ENCODE data around the gene NRXN2.

NRXN2 gene

DNA sequence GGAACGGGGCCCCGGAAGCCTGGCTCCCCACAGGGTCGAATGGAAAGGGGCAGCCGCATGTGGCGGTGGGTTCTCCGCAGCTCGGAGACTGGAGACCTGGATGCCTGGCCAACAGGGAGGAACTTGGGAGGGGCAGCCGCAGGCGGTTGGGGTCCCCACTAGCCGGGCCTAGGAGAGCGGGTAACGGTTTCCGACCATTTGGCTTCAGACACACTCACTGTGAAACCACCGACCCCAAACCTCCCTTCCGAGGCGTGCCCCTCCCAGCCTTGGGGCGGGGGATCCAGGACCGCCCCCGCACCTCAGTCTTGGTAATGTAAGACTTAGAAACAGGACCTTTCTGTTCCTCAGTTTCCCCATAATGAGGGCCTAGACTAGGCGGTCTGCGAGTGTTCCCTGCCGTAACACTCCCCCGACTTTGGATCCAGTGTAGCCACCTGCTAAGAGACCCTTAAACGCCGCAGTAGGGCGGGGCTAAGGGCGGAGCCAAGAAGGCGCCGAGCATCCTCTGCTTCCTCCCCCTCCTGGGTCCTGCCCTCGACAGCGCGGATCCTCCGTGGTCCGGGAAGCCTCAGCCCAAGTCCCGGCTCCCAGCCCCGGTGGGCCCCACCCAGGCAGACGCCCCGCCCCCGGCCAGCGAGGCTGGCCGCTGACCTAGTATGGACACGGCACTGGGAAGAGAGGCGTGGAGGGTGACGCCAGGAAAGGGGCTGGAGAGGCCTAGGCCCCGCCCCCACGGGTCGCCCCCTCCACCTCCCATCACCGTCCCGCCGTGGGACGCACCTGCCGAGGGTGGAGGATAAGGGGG is 22.7 kb upstream of the NRXN2 start:
- DNase-seq = peak in 24 of 56 donors; percentile 12 to 84 (median 42)

DNA sequence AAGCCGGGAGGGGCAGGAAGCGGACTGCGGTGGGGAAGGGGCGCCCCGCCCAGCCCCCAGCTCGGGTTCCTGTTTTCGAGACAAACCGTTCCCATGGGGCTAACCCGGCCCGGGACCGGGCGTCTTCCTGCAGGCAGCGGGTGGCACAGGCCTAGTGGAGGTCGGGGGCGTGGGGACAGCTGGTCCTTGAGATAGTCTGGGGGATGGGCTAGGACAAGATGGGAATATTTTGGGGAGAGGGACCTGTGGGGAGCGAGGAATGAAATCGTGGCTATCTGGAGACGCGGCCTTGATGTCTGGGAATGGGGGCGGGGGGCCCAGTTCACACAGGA is 22.2 kb upstream of the NRXN2 start:
- peak in 15 of 56 donors; percentile 10 to 65 (median 26) for DNase-seq

DNA sequence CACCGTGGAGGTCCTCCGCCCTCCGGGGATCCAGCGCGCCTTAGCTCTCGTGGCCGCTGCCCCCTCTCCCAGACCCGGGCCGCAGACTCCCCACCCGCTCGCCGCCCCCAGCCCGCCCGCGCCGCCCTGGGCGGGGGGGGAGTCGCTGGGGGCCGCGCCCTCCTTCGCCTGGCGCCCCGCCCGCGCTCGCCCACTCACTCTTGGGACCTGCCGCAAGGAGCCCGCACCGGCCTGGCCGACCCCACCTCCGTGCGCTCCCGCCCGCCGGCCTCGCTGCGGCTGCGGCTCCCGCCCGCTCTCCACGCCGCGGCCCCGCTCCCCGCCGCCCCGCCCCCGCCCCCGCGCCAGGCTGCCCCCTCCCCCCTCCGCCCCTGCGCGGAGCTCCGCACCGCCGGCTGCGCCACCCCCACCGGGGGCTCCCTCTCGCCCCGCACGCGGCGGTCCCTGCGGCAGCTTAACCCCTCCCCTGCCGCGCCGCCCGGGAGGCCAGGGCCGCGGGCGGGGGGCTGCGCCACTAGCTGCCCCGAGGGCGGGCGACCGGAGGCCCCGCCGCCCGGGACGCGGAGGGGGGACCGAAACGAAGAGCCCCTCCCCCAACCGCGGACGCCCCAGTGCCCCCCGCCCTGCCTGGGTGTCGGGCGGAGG is 21.7 kb upstream of the NRXN2 start:
- peak in 1 of 56 donors; percentile 14 for DNase-seq

DNA sequence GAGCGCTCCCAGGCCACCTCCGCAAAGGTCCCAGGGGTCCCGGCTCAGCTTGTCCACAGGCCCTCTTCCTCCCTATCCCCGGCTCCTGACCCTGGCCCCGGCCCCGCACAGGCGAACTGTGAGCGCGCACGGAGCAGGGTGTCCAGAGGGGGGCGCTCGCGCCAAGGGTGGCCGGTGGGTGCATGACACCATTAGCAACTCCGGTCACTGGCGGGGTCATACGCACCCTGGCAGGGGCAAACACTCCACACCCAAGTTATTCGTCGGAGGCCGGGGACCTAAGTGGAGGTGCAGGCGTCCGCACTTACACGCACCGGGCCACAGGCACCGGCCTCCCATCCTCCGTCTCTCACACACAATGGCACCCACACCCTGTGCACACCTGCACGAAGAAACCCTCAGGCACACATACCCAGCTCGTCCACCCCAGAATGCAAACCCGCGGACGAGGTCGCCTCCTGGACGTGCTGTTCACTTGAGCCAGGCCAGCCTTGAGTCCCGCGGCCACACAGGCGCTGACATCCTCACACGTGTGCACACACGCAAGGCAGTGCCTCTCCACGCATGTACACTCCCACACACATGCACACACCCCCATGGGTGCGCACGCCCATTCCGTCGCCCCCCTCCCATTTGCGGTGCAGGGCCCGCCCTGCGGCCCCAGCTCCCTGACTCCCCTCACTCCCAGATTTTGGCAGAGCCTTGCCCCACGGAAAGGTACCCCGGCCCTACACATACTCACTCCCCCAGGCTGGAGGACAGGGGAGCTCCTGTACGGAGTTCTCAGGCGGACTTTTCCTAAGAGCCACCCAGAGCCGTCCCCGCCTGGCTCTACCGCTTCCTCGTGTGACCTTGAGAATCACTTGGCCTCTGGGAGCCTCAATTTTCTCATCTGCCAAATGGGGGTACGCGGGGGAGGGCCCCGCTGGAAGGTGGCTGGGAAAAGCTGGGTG is 20.9 kb upstream of the NRXN2 start, which contains the start of gene RASGRP2:
RASGRP2 (minus strand) TSS at position 552 of the 953 bp plus-strand sequence. CDS start 1,276 bp downstream, outside the sequence.
- peak in 25 of 56 donors; percentile 15 to 64 (median 39) for DNase-seq

DNA sequence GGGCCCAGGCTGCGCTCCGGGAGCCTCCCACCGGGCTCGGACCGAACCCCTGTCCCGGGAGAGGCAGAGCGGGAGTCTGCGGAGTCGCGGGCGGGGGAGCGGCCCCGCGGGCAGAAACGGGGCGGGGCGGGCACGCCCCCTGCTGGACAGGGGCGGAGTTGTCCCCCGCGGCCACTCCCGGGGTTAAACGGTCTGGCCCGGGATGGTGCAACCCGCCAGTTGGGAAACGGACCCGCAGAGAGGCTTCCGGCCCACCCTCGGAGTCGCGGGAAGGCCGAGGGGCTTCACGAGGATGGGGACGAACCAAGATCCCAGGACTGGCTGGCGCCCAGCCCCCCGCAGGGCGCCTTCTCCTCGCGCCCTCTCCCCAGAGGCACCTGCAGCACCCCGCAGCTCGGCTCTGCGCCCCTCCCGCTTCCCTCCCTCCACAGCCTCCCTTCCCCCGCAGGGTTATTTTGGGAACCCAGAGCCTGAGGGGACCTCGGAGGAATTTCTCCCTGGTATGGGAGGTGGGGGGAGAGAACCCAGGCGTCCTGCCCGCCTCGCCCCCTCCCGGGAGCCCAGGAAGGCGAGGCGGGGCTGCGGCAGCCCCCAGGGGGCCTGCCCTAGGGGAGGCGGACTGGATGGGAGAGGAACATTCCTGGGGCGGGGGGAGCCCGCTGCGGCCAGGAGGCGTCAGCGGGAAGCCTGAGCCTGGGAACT is 20.0 kb upstream of the NRXN2 start:
- DNase-seq = peak in 18 of 56 donors; percentile 7 to 60 (median 29)

DNA sequence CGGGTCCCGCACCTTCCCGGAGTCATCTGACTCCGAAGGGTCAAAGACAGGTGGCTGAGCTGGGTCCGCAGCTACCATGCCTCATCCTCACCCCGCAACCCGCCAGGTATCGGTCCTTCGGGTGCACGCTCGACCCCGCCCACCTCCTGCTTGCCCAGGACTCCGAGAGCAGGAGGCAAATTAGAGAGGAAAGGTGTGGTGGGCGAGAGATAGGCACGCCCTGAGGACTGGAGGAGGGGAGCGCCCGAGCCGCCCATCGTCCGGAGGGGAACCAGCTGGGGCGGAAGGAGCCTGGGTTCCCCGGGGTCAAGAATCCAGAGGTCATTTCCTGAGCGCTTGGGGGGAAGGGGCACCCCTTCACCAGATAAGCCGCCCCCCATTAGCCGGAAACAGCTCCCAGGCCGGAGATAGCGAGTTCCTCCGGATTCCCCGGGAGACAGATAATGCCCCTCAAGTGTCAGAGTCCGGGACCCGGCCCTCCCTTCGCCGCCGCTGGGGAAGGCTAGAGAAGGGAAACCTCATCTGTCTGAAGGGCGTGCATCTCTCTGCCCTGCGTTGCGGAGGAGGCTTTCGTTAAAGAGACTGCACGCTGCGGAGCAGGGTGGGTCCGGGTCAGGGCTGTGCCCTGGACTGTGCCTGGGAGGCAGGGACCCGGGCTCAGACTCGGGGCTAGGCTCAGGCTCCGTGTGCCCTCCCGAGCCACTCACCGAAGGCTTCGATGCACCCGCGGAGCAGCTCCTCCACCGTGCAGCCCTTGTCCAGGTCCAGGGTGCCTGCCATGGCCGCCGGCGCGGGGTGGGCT is 19.3 kb upstream of the NRXN2 start:
- DNase-seq = no peak

DNA sequence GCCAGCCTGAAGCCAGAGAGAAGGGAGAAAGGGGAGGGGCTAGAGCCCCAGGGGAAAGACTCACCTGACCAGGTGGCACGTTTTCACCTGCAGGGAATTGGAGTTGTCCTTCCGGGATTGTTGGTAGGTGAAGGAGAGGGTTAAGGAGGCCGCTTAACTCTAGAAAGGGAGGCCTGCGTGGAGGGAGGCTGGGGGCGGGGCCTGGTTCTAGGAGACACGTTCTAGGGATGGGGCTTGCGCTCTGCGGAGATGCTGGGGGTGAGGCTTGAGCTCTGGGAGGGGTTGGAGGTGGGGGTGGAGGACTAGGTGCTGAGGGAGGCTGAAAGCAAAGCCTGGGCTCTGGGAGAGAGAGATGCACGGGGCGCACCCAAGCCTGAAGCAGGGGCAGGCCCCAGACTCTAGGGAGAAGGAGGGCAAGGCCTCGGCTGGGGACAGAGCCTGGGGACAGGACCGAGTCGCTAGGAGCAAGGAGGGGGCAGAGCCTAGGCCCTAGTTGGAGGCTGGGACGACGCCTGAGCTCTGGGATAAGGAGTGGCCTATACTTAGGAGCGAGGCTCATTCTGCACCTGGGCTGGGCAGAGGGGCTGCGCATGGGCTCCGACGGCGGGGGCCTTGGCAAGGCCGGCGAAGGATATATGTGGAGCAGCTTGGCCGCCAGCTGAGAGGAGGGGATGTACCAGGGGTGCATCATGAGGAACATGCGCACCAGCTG is 18.5 kb upstream of the NRXN2 start:
- no peak for DNase-seq

DNA sequence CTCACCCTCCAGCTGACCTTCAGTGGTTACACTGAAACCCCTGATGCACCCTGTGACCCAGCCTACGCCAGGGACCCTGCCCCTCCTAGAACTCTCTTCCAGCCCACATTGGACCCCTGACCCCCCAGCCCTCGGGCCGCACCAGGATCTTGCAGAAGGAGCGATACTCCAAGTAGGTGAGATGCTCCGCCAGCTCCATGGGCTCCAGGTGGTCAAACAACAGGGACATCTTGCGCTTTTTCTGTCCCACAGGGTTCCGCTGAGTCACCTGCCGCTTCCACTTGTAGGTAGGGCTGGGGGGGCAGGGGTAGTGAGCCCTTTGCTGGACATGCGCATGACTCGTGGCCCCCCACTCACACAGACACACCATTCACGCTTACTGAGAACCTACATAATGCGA is 16.9 kb upstream of the NRXN2 start:
- DNase-seq = no peak

DNA sequence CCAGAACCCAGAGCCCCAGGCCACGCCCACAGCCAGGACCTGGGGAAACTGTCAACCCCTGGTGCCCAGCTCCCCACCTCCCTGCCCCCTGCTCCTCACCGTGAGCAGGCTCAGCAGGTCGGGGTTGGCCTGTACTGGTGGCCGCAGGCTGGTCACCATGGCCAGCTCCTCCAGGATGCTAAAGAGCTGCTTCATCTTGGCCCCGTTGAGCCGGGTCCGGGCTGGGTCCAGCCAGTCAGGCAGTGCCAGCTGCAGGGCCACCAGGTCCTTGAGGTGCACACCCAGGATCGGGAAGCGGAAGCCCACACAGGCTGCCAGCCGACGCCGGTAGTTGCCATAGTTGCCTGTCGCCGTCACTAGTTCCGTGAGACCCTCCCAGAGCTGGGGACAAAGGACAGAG is 13.7 kb upstream of the NRXN2 start:
- no peak for DNase-seq

DNA sequence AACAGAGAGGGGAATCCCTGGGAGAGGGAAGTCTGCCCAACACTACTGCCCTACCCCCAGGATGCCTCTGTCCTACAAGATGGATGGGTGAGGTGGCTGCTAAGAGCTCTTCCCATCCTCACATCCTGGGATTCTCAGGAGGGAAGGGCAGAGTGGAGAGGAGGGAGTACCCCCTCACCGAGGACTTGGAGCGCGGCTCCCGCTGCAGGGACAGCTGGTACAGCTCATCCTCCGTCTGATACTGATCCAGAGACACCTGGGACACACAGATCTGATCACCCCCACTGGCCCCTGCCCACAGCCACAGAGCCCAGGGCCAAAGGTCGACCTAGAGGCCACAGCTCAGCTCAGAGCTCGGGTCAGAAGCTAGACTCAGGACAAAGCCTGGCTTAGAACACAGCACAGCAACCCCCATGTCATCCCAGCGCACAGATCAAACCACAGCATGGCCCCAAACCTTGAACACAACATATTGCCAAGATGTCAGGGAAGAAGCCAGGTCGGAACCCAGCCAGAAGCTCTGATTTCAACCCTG is 12.8 kb upstream of the NRXN2 start:
- DNase-seq = no peak

DNA sequence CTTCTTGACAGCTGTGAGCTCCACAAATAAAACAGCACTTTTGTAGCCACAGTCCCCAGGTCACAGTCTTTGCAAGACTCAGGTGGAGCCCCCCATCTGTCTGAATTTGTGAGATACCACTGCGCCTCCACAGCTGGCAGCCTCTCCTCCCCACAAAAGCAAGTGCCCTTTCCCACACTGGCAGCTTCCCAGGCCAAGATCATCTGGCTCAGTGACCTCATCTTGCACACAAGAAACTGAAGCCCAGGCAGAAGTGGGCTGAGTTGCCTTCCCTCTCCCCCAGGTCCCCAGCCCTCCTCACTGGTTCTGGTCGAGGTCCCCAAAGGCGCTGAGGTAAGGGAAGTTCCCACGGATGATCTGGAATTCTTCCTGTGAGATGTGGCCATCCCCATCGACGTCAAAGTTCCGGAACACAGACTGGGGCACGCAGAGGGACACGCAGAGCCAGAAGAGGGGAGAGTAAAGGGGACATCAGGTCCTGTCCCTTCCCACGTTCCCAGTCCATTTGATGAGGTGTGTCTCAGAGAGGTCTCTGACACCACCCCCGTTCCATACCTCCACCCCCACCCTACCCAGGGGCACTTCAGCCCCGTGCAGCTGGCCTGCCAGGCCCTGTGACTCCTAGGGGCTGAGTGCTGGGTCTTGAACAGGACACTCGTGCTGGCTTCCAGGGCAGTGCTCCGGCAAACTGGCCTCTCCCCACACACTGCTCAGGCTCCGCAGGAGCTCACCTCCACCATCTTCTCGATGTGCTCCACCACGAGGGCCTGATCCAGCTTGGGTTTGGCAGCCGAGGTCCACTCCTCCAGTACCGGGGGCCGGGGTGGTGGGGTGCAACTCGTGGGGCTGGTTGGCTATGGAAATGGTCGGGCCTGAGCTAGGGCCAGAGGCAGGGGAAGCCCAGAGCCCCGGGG is 12.1 kb upstream of the NRXN2 start:
- no peak for DNase-seq

DNA sequence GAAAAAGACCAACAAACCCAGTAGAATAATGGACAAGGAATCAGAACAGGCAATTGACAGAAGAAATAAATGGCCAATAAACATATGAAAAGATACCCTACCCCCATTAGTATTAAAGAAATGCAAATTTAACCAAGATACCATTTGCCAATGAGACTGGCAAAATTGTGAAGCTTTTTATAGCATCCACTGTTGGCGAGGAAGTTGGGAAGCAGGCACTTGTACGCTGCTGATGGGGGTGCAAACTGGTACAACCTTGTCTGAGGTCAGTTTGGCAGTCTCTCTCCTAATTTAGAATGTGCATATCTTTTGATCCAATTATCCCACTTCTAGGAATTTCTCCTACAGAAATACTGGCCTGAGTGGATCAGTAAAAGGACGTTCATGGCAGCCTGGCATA is 8.6 kb upstream of the NRXN2 start:
- DNase-seq = no peak

DNA sequence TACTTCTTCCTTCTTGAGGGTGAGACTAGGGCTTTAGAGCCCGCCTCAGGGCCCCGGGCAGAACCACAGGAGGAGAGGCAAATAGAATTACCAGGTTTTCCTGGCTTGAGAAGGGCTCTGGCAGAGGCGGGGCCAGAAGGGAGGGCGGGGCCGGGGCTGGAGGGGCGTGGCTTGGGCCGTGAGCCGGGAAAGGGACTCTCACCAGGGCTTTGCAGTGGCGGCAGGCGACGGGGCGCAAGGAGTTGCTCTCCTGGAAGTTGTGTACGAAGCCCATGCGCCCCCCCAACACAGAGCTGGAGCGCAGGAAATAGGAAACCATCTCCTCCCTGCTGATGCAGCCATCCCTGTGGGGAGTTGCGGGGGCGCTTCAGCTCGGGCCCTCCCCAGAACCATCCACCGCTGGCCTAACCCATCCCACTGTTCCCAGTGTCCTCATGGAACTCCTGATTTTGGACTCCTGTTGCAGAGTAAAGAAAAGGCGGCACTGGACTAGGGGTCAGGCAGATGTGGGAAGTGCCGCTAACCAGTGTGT is 6.9 kb upstream of the NRXN2 start:
- no peak for DNase-seq

DNA sequence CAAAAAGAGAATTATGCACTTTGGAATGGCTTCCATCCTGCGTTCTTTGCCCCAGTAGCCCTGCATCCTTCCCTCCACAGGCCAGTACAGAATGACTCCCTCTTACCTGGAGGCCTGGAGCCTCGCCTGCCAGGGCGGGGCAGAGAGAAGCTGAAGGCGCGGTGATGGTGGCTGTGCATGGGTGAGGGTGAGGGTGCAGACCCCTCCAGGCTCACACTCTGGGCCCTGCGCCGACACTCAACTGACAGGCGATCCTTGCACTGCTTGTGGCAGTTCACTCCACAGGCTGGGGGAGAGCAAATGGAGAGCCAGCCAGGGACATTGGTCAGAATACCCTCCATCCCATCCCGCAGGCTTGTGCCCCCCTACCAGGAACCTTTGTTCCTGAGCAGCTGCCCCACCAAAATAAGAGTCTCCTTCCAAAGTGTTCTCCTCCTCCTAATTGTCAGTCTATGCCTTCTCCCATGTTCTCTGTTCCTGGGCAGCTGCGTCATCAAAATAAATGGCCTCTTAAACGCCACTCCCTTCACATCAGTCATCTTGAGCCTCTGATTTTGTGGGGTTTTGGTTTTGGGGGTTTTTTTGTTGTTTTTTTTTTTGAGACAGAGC is 5.9 kb upstream of the NRXN2 start:
- DNase-seq = no peak

DNA sequence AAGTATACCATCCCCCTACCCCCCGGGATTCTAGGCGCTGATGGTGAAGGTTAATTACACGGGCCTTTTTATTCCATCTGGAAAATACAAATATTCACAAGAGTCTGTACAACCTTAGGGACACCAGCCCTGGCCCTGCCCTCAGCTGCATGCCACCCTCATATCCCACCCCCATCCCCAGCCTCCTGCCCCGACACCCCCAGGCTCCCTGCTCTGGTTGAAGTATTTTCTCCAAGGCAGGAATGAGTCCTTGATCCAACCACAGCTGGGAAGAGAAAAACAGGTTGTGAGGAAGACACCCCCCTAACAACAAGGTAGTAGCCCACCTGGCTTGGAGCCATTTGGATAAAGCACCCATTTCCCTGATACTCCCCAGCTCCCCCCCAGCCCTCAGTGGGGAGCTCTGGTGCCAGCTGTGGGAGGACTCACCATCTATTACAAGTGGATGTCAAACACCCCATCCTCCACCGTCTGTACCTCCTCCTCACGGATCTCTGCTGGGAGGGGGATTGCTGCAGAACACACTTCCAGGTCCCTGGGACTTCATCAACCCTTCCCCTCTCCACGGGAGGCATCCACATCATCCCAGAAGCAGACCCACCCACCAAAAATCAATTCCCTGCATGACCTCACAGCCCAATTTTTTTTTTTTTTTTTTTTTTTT is 4.0 kb upstream of the NRXN2 start:
- no peak for DNase-seq

DNA sequence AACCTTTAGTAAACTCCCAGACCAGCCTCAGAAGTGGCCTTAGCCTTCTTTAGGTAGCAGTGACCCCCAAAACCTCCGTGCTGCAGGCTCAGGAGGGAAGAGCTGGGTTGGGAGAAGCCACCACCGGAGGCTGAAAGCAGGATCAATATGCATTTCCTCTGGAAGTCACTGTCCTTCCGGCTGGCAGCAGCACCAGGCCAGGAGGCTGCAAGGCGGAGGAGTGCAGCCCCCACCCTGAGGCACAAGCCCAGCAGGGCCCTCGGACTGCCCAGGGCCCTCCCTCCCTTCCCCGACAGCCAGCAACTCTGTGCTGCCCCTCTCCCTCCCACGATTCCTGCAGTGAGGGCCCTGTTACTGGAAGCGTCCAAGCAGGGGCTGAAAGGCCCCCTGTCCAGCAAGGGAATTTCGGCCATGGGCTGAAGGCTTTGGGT is 3.2 kb upstream of the NRXN2 start:
- DNase-seq = no peak
